NK-92 (cell line): ENCODE data around the gene FBN2.

Experiments
- DNase-seq: peaks from one replicate; lab custom pipeline; 2025; ENCODE audit not compliant: unreplicated experiment; lab: John Stamatoyannopoulos, UW

Gene FBN2

DNA sequence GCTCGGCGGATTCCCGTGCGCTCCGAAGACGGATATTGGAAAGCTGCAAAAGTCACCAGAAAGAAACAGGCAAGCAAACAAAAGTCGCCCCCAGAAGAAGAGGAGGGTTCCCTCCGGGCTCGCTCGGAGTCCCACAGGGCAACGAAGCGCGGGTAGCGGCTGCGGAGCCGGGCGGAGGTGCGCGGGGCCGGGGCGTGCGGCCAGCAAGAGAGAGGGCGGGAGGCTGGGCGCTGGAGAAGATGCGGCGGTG lies at the start of gene FBN2:
FBN2 (minus strand) TSS at position 246 of the 250 bp plus-strand sequence. CDS start 642 bp downstream, outside the sequence.
- no peak for DNase-seq

DNA sequence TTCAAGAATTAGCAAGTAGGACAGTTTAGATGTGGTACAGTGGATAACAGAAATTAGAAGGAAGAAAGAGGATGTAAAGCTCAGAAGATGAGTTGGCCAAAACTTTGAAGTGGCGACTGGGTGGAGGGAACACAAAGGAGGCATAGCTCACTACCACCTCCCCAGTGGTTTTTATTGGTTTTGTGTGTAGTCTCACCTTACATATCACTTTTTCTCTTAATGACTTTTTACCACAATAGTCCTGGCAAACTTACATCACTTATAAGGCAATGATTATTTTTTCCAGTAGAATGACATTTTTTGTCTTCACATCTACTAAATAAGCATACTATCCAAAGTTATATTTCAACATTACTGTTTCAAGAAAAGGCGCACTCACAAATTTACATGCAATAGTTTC lies 49.2 kb upstream of the FBN2 start:
- DNase-seq, result no peak

DNA sequence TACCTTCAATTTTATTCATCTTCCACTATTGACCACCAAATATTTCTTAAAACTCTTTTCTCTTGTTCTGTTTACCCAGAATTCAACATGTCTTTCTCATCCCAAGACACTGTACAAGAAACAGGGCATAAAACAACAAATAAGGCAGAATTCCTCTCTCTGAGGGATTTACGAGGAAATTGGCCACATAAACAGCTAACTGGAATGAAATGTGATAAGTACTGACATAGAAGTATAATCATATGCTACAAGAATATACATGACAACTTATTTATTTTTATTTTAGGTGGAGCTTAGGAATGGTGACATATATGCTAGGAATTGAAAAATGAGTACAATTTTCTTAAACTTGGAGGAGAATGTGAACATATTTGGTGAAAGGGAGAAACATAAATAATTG lies 48.8 kb upstream of the FBN2 start:
- no peak for DNase-seq

DNA sequence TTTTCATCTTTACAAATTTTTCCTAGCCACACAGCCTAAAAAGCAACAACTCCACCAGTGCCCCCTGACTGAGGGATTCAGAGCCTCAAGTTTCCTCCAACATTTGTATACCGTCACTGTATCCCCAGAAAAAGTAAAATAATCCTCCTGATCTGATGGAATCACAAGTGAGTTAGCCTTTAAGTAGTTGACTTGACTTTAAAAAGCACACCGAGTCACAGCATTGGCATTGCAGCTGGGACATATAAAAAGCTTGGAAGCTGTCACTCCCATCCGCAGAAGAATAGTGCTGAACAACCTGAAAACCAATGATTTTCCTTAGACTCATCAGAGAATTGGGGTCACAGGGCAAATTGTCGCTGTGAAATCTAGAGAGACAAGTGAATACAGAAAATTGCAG lies 41.6 kb upstream of the FBN2 start:
- DNase-seq, result no peak

DNA sequence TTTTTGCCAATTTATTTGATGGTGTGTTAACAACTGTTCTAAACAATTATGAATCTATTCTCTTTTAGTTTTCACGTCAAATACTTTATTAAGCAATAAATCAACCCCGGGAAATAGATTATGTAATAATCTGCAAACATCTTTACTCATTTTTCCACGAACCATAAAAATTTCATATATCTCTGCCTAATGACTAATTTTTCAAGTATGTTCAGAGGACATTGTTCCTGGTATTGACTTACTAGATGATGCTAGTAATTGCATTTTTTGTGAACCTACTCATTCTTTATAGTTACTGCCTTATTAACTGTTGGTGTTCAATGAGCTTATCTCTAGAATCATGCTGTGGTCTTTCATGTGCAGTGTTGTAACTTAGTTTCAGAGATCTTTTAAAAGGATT lies 41.0 kb upstream of the FBN2 start:
- no peak for DNase-seq

DNA sequence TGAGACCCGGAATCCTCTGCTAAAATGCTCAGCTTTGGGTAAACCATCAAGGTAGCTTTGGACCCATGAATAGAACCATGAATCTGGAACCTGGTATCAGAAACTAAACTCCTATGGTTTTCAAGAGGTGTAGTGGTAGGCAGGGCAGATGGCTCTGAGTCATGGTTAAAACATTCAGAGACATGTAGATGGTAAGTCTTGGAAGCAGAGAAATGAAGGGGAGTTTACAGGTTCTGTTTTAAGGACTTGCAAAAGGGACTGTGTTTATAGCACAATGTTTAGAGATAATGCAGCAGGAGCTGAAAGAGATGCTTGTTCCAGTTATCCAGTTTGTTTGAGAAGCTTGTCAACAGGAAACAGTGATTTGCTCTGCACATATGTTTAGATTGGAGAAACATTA lies 36.0 kb upstream of the FBN2 start:
- DNase-seq, result no peak

DNA sequence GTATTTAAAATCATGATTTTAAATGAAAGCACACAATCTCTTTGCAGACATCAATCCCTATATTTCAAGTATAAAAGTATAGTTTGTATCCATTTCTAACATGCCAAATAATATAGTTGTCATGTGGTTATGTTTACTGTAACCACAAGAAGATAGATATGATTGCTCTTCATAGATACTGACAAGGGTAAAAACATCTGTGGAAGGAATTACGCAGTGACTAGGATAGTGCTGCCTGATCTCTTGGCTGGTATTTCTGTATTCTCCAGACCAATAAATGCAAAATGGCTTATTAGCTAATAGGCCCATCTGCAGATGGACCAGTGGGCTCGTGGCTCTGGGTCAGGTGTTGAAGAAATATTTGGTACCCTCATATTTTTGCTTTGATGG lies 34.9 kb upstream of the FBN2 start:
- DNase-seq, result no peak

DNA sequence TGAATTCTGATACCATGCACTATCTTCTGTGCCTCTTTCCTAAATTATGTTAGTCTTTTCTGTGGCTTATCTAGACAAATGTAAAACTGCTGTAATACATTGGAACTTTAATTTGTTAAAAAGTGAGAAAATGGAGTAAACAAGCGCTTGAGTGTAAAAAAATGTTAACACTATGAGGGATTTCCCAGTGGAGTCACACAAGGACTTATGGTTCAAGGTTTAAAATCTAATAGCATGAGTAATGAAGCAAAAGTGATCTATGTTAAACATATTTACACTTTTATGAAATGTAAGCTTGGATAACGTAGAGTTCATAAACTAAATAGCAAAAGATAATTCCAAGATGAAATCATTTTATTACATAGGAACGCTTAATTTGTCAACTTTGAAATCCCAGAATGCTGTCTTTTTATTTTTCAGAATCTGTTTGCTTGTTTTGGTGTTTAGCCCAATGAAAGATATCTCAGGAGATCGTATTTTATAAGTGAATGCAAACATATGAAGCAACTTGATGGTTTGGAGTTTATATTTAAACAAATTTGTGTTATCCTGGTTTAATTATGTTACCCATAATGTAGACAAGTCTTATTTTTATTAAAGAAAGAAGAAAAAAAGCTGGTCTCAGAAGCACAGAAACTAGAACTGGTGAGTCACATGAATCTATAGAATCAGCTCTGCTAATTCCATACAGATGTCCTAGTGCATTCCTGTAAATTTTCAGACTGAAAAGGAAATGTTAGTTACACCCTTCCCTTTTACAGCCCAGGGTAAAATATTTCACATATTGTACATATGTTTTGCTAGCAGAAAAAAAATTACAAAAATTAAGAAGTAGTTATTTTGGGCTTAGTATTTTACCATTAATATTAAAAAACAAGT lies 34.2 kb upstream of the FBN2 start:
- DNase-seq, result no peak

DNA sequence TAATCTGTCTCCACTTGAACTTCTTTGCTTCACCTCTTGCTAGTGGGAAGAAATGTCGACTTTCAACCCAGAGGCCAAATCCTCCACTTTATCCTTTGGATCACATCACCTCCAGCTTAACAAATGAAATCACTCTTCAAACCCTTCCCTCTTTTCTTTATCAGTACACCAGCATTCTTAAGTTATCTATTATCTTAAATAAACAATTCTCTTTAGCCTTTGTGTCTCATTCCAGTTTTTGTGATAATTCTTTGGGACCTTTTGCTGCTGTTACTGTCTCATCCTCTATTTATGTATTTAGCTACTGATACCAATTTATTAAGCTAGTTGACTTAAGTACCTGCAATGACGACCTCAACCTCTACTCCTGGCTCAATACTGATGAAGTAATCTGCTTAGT lies 28.1 kb upstream of the FBN2 start:
- no peak for DNase-seq

DNA sequence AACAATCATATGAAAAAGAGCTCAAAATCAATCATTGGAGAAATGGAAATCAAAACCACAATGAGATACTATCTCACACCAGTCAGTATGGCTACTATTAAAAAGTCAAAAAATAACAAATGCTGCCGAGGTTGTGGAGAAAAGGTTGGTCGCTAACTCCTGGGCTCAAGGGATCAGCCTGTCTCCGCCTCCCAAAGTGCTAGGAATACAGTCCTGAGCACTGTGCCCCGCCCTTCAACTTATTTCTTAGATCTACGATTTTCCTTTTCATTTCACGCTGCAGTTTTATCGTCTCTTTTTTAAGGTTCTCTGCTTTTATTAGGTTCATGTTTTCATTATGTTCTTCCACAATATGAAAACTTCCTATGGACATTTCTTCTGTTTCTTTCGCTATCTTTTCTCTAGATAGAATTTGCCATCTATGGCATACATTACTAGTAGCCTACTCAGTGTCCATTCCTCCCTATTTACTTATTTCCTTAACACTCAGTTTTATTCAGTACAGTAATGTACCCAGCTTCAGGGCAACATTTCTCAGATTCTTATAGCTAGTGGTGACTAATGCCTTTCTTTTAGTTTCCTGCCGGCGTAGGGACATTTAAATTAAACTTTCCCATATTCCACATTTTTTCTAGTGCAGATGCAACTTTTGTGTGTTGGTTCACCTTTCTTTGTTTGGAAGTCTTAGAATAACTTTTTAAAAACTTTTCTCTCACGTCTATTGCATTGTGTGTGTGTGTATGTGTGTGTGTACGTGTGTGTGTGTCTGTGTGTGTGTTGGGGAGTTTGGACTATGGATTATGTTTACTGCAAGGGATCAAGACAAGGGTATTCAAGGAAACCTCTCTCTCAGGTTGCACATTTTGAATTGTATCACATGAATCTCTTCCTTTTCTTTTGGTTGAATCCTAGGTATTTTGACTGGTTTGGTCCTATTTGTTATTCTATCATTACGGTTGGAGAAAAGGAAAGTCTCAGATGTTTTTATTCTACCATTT lies 21.6 kb upstream of the FBN2 start:
- DNase-seq, result no peak

DNA sequence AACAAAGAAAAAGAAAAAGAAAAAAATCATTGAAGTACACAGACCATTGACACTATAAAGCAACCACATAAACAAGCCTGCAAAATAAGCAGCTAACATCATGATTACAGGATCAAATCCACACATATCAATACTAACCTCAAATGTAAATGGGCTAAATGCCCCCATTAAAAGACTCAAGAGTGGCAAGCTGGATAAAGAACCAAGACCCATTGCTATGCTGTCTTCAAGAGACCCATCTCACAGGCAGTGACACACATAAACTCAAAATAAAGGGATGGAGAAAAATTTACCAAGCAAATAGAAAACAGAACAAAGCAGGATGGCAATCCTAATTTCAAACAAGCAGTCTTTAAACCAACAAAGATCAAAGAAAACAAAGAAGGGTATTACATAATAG lies 15.7 kb upstream of the FBN2 start:
- DNase-seq, result no peak

DNA sequence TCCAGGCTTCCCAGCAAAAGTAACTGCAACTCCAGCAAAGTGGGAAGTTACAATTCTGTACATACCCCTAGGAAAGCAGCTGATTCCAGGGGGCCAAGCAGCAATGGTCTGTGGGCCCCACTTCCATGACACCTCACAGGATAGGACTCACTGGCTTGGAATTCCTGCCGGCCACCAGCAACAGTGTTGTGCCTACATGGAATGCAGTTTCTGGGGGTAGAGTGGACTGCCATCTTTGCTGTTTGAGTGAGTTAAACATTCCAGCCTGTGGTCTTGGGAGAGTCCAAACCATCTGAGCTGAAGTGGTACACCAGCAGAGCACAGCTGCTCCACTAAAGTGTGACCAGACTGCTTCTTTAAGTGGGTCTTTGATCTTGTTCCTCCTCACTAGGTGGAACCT lies 13.4 kb upstream of the FBN2 start:
- no peak for DNase-seq

DNA sequence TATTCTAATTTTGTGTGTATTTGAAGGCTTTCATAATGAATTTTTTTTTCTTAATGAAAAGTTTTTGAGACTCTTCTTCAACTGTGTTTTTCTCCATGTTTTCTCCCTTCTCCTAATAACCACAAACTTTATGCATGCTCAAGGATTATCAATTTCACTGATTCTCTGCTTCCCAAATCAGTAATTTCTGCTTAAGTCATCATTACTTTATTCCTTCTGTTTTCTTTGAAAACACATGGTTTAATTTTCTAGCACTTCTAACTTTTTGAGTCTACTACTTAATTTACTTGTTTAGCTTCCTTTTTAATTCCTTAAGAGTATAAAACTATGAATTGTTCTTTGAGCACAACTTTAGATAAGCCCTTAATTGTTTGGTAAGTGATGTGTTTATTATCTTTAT lies 11.5 kb upstream of the FBN2 start:
- DNase-seq, result no peak

DNA sequence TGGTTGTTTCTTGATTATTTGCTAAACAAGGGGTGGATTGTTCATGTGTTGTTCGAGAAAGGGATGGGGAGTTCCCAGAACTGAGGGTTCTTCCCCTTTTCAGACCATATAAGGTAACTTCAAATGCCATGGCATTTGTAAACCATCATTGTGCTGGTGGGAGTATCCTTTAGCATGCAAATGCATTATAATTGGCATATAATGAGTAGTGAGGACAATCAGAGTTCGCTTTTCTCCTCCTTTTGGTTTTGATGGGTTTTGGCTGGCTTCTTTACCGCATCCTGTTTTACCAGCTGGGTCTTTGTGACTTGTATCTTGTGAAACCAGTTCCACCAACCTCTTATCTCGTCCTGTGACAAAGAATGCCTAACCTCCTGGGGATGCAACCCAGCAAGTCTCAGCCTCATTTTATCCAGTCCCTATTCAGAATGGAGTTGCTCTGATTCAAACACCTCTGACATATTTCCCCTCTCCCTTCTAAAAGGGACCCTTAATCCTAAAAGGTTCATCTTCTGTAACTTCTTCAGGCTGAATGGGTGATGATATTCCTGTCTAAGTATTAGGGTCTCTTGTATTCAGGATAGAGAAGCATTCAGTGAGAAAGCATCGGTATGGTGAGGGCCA lies 8.7 kb upstream of the FBN2 start:
- DNase-seq, result no peak

DNA sequence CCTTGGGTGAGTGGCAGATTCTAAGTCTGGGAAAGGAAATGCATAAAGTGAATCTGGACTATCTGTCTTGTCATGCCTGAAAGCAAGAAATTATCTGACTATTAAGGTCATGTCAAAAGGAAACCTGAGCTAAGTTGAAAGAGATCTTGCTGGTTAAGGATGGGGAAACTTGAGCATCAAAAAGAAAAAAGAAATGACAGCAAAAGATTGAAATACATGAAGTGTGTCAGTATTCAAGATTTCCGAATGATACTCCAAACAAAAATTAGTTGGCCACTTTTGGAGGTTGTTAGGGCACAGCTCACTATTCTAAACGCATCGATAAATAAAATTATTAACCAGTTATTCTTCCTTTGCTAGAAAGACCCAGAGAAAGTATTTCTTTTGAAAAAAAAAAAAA lies 3.3 kb upstream of the FBN2 start:
- DNase-seq, result no peak

DNA sequence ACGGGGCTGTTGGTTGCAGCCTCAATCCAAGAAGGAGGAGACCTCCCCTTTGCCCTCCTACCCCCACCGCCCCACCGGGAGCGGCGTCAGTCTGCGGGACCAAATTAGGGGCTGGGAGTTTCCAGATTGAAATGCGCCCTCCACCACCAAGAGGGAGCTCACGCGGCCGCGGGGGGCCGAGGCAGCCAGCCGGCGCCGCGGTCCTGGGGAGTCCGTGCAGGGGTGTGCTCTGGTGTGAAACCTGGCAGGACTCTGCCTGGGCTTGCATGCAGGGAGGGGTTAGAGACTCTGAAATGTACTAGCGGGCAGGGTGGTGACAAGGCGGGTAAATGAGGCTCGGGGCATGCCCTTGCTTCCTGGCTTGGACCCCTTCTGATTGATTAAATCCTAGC lies 989 bp upstream of the FBN2 start:
- no peak for DNase-seq

DNA sequence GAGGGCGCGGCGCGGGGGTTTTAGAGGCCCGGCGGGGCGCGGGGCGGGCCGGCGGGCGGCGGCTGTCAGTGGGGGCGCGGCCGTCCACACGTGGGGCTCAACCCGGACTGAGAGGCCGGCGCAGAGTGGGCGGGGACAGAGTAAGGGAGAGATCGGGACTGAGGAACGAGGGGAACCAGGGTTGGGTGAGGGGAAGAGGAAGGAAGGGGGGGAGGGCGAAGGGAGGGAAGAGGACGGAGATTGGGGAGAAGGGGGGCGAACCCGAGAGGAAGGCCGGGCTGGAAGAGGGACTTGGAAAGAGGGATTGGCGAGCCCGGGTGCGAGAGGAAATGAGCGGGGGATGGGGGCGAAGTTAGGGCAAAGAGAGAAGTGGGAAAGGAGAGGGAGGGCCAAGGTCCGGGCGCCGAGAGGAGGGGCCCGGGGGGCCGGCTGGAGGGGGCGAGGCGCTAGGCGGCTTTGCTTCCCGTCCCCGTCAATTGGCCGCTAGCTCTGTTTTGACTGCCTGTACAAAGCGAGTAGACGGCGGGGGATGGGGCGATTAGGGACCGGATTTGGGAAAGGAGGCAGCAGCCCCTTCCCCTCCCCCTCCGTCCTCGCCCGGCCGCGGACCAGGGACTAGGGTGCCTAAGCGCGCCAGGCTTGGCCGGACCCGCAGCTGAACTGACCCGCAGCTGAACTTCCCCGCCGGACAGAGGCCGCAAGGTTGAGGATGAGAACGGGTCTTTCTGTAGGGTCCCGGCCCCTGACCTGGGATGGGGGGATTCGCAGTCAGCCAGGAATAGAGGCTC lies 399 bp upstream of the FBN2 start:
- DNase-seq, result no peak

DNA sequence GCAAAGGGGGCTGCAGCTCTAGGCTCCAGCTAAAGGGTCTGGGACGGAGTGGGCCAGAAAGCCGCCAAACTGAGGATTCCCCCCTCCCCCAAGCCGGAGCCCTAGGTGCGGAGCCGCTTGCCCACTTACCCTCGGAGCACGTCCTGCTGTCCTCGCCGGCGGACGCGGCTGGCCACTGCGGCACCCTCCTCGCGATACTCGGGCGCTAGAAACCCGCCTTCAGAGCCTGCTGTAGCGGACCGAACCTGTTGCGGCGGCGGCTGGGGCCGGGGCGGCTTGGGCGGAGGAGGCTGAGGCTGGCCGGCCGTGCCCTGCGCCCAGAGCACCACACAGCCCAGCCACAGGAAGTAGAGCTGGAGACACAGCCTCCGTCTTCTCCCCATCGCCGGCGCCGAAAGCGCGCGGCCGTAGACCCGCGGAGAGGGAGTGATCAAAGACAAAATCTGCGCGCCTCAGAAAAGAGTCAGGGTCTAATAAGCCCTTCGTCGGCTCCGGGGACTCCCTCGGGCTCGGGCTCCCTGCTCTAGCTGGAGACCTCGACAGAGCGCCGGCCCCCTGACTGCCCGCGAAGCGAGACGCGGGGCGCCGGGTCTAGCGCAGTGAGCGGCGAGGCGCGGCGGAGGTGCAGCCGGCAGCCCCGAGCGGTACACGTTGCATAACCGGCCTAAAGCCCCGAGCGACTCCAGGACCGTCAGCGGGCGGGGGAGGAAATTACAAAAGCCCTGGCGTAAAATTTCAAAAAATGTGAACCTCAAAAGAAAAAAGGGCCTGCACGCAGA lies 635 bp downstream of the FBN2 start:
- no peak for DNase-seq

DNA sequence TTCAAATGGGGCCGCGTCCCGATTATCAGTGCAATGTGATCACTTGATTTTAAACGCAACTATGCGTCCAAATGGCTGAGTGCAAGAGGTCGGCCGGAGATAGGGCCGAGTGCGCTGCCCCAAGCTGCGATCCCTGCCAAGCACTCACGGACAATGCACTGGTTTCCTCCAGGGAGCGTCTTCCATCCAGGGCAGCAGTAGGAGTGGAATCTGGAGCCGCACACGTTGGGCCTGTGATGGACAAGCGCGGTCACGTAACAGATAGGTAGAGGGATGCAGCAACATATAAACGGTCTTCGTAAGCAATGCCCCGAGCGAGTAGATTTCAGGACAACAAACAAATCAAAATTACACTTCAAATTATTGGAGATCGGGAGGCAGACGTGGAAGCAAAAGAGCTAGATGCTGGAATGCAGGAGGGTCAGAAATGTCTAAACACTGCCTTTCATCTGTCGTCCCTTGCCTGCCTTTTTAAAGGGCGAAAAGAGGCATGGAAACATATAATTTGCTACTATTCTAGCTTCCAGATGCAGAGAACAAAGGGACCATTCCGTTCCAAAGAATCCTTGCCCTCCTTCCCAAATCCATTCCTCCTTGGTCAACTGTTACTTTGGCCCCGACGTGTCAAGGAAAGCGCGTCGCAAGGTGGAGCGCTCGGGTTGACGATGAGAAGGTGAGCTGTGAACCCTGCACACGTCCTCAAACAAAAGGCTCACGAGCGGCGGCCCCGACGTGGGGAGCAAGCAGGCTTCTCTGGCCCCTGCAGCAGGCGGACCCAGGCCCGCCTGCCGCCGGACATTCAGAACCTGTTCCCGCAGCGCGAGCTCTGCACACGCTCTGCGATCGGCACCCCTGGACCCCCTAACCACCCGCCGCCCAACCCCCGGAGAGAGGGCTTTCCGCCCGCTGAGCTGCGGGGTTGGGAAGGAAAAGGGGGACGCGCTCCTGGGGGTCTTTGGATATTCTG lies 1.5 kb downstream of the FBN2 start:
- no peak for DNase-seq
